ENCODE results near the gene PIGL.
A peak's percentile ranks its signal among the peaks of the same experiment; 100 is the strongest.

DNA sequence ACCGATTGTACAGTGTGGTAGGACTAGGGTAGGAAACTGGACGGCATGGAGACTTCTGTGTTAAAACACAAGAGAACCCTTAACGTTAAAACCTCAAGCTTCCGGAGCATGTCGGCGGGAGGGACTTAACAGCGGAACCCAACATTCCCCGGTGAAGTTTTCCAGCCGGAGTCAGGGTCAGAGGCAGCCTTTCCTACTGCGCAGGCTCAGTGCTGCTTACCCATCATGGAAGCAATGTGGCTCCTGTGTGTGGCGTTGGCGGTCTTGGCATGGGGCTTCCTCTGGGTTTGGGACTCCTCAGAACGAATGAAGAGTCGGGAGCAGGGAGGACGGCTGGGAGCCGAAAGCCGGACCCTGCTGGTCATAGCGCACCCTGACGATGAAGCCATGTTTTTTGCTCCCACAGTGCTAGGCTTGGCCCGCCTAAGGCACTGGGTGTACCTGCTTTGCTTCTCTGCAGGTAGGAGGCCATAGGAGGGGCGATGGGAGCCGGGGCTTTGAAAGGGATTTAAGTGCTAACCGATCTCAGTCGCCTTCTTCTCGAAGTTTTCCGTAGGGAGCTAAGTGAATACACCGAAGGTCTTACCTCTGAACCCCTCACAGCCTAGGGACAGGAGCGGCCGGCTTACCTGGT is at the start of gene PIGL:
- TF ChIP-seq JAZF1 (CRISPR knock-in tag; IDR thresholded peaks at IDR 0.05) (no peak), KAT7 (CRISPR knock-in tag; IDR thresholded peaks at IDR 0.05; ENCODE audit: borderline replicate concordance) (0 out of 2 replicates have a peak, but pooled peaks have one; percentile 59), FOXJ3 (CRISPR knock-in tag; IDR thresholded peaks at IDR 0.05; ENCODE audit: borderline replicate concordance) (no peak), TCF7 (CRISPR knock-in tag; IDR thresholded peaks at IDR 0.05; ENCODE audit: low read depth) (no peak), JUN (CRISPR knock-in tag; IDR thresholded peaks at IDR 0.05) (no peak), FOXP1 (CRISPR knock-in tag; IDR thresholded peaks at IDR 0.05; ENCODE audit: borderline replicate concordance) (peak; percentile 69; the same call in 1 of the 2 replicates), MXD4 (CRISPR knock-in tag; IDR thresholded peaks at IDR 0.05; ENCODE audit: borderline replicate concordance) (no peak), ATF1 (CRISPR knock-in tag; IDR thresholded peaks at IDR 0.05) (no peak), RELA (CRISPR knock-in tag; IDR thresholded peaks at IDR 0.05; ENCODE audit: borderline replicate concordance) (no peak)
- TF ChIP-seq, protein P1, sequence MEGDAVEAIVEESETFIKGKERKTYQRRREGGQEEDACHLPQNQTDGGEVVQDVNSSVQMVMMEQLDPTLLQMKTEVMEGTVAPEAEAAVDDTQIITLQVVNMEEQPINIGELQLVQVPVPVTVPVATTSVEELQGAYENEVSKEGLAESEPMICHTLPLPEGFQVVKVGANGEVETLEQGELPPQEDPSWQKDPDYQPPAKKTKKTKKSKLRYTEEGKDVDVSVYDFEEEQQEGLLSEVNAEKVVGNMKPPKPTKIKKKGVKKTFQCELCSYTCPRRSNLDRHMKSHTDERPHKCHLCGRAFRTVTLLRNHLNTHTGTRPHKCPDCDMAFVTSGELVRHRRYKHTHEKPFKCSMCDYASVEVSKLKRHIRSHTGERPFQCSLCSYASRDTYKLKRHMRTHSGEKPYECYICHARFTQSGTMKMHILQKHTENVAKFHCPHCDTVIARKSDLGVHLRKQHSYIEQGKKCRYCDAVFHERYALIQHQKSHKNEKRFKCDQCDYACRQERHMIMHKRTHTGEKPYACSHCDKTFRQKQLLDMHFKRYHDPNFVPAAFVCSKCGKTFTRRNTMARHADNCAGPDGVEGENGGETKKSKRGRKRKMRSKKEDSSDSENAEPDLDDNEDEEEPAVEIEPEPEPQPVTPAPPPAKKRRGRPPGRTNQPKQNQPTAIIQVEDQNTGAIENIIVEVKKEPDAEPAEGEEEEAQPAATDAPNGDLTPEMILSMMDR (IDR thresholded peaks at IDR 0.05) = no peak
- TF ChIP-seq, protein P2, sequence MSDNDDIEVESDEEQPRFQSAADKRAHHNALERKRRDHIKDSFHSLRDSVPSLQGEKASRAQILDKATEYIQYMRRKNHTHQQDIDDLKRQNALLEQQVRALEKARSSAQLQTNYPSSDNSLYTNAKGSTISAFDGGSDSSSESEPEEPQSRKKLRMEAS (CRISPR knock-in tag; IDR thresholded peaks at IDR 0.05) = peak; percentile 81
- TF ChIP-seq, protein P3, sequence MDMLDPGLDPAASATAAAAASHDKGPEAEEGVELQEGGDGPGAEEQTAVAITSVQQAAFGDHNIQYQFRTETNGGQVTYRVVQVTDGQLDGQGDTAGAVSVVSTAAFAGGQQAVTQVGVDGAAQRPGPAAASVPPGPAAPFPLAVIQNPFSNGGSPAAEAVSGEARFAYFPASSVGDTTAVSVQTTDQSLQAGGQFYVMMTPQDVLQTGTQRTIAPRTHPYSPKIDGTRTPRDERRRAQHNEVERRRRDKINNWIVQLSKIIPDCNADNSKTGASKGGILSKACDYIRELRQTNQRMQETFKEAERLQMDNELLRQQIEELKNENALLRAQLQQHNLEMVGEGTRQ (CRISPR knock-in tag; IDR thresholded peaks at IDR 0.05) = peak; percentile 21; the same call in 1 of the 2 replicates

Data from WTC11 (cell line).